ENCODE measurements around the gene SENP1.

SENP1 gene

GRCh38 chr12:47993491-47993890, 112.4 kb downstream of the SENP1 start:
- no peak for FAIRE-seq

Data from endometrium (tissue), 2 donors.